HG03103 (cell line): ENCODE measurements around the gene SEMA7A.

ENCODE experiments used
- ATAC-seq: cut with Tn5 transposase; IDR thresholded peaks from one replicate; pipeline ENCODE4 v1.9.1; 2021; ENCODE audit warnings: low read depth; ENCODE audit not compliant: unreplicated experiment

Gene SEMA7A

GRCh38 chr15:74389241-74390048 is 44.3 kb downstream of the SEMA7A start:
- no peak for ATAC-seq

GRCh38 chr15:74388363-74388951 is 45.3 kb downstream of the SEMA7A start:
- ATAC-seq: no peak

- ATAC-seq: no peak
Observed at GRCh38 chr15:74387621-74388362, 46.0 kb downstream of the SEMA7A start.

GRCh38 chr15:74387141-74387541 is 46.6 kb downstream of the SEMA7A start:
- ATAC-seq: no peak

- no peak for ATAC-seq
Observed at GRCh38 chr15:74386496-74387140, 47.1 kb downstream of the SEMA7A start.

- no peak for ATAC-seq
Observed at GRCh38 chr15:74385733-74386132, 48.0 kb downstream of the SEMA7A start.

- peak; percentile 52 for ATAC-seq
Observed at GRCh38 chr15:74384881-74385643, 48.7 kb downstream of the SEMA7A start.

GRCh38 chr15:74384566-74384880 is 49.2 kb downstream of the SEMA7A start:
- ATAC-seq: no peak

- peak; percentile 38 for ATAC-seq
Observed at GRCh38 chr15:74383695-74384565, 49.8 kb downstream of the SEMA7A start.

- no peak for ATAC-seq
Observed at GRCh38 chr15:74383286-74383685, 50.5 kb downstream of the SEMA7A start.

GRCh38 chr15:74382004-74382816 is 51.5 kb downstream of the SEMA7A start:
- ATAC-seq: no peak

- no peak for ATAC-seq
Observed at GRCh38 chr15:74381481-74381880, 52.3 kb downstream of the SEMA7A start.

GRCh38 chr15:74381190-74381453 is 52.6 kb downstream of the SEMA7A start:
- ATAC-seq: no peak

GRCh38 chr15:74380361-74381189 is 53.2 kb downstream of the SEMA7A start:
- no peak for ATAC-seq

GRCh38 chr15:74378848-74379247 is 54.9 kb downstream of the SEMA7A start:
- no peak for ATAC-seq

GRCh38 chr15:74377831-74378766 is 55.7 kb downstream of the SEMA7A start:
- no peak for ATAC-seq
